GM10266 (cell line): ENCODE data around the gene KIAA0040.

Experiments
- DNase-seq: peaks from one replicate; pipeline ENCODE4 v3.0.0; 2012; ENCODE audit errors: extremely low spot score
- TF ChIP-seq, protein P1 (sequence below): IDR thresholded peaks from 2 replicates; pipeline ENCODE4 v1.5.1; 2012; ENCODE audit warnings: mild to moderate bottlenecking, low read depth; ENCODE audit not compliant: control insufficient read depth, insufficient read depth; ENCODE audit errors: missing control alignments

The KIAA0040 gene

DNA sequence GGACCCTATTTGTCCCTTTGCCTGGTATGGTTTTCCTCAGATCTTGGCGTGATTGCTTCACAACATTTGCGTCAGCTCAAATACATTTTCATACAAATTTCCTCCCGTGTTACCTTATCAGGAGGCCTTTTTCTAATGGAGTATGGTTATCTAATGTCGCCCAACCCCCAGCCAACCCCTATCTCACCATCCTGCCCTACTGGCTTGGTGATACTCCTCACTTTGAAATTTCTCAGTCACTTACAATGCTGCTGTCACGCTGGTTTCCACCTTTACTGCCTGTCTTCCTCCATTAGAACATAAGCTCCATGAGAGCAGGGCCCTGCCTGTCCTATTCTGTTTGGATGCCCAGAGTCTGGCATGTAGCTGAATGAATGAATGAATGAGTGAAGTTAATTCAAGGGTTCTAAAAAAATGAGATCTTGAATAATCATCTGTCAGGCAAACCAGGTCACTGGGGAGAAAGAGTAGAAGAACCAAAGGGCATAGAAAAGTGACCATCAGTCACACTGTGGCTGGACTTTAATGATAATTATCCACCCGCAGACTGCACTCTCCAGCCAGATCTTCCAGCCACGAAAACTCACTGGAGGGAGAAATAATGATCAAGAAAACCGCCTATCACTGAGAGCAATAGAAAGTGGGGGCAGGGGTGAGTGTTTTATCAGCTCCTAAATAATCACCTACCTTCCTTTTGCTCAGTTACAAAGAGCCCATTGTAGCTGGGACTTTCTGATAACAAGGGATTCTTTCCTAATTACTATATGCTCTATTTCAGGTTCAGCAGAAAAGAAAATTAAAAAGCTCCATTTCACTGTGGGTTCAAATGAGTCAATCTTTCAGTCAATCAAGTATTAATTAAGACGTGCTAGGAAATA lies 21.3 kb downstream of the KIAA0040 start:
- TF ChIP-seq, protein P1, sequence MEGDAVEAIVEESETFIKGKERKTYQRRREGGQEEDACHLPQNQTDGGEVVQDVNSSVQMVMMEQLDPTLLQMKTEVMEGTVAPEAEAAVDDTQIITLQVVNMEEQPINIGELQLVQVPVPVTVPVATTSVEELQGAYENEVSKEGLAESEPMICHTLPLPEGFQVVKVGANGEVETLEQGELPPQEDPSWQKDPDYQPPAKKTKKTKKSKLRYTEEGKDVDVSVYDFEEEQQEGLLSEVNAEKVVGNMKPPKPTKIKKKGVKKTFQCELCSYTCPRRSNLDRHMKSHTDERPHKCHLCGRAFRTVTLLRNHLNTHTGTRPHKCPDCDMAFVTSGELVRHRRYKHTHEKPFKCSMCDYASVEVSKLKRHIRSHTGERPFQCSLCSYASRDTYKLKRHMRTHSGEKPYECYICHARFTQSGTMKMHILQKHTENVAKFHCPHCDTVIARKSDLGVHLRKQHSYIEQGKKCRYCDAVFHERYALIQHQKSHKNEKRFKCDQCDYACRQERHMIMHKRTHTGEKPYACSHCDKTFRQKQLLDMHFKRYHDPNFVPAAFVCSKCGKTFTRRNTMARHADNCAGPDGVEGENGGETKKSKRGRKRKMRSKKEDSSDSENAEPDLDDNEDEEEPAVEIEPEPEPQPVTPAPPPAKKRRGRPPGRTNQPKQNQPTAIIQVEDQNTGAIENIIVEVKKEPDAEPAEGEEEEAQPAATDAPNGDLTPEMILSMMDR = no peak

DNA sequence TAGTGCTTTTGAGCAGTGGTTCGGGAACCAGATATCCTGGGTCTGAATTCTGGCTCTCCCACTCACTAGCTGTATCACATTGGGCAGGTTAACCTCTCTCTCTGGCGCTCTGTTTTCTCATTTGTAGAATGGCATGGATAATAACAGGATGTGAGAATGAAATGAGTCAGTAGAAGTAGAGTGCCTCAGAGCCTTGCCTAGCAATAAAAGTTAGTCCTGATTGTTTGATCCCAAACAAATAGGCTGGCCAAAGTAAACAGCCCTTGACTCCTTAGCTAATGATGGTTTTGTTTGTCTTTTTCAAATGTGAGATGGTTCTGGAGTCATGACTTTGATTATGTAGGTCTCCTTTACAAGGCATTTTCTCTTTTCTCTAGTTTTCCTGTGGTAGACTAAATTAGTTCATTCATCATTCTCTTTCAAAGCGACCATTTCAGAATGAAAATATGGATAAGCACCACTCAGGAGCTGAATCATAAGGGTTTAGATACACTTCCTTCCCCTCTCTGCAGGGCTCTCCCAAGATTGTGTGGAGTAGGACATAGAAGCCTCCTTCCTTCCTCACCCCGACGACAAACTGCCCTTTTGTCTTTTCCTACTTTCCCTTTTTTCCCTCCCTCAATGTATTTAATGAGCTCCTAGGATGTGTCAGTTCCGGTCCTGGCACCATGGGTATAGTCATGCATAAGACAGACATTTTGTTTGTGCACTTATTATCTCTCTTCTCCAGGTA lies 23.1 kb downstream of the KIAA0040 start:
- TF ChIP-seq, protein P1 = no peak
- DNase-seq = no peak

More for the DNA sequence above, 21.3 kb downstream of the KIAA0040 start:
- no peak for DNase-seq

DNA sequence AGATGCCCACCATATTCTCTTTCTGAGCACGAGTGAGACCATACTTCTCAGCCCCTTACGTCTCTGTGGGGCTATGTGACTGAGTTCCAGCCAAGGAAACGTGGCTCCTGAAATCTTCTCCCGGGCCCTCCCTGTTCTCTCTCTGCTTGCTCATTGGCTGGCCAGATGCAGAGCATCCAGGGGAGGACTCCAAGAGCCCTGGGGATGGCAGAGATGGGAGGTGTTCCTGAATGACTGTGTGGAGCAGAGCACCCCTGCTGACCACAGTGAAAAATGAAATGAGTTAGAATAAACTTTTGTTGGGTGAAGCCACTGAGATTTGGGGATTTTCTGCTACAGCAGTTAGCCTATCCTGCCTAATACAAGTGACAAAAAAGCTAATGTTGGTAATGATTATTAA lies 23.8 kb downstream of the KIAA0040 start:
- TF ChIP-seq, protein P1 = no peak
- DNase-seq = no peak

DNA sequence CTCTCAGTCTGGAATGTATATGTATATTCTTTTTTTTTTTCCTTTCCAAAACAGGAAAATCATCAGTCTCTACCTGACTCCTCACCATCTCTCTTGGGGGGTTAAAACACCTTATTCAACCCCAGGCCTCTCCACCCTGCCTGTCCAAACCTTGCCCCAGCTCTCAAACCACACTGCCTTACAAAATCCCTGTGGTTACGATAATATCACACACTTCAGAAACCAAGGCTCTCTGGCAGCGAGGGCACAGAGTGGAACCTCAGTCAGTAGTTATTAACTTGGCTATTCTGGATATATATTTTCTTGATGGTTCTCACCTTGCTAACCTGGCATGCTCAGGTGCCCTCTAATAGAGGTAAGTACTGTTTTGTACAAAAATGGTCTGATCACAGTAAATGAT lies 24.7 kb downstream of the KIAA0040 start:
- TF ChIP-seq, protein P1 = no peak
- no peak for DNase-seq

DNA sequence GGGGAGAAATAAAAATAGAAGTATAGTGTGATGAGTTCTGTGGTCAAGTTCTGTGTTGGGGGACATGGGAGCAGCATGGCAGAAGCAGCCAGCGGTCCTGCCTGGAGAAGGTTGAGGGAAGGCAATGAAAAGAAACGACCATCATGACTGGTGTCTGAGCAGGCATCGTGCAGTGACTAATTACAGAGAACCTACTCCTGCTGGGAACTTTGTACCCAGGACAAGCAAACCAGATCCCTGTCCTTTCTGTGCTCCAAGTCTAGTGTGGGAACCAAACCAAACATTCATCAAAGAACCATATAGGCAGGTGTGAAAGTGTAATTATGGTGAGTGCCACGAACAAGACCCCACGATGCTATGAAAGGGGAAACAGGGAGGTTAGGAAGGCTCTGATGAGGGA lies 25.8 kb downstream of the KIAA0040 start:
- TF ChIP-seq, protein P1 = no peak
- DNase-seq = no peak

DNA sequence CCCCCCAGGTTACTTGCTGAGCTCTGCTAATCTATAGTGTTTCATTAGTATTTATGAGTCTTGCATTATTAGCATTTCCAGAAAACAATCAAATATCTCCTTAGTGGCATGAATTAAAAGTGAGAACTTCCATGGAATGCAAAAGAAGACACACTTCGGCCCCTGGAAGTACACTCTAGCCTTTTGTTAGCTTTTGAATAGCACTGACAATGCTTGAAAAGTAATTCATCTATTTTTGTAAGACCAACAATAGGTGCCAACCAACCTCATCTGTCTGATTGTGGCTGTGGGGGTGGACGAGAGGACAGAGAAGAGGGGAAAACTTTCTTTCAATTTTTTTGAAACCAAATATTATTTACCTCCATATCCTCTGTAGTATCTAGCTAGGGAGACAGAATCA lies 27.8 kb downstream of the KIAA0040 start:
- TF ChIP-seq, protein P1 = no peak
- DNase-seq = no peak

DNA sequence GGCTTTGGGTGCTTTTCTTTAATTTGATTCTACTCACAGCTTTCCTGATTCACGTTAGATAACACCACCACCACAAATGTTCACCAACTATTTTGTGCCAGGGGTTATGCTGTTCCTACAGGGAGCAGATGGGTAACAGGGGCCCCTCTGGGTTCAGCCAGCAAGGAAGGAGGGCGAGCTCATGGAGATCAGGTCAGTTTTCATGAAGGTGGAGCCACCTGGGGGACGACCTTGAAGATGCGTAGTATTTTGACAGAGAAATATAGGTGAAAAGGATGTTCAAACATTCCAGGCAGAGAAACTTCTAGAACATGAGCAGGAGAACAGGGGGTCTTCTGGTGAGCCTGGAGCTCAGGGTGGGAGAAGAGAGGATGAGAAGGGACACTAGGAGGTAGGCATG lies 28.9 kb downstream of the KIAA0040 start:
- TF ChIP-seq, protein P1 = no peak

More for the DNA sequence above, 28.9 kb downstream of the KIAA0040 start:
- no peak for DNase-seq
